GM12878 (cell line): ENCODE measurements around the gene HOXD13. TPM values are rescaled to one million over a fixed set of nuclear protein-coding genes. Genes with fewer than 3 reads are reported as not detected.

Source experiments
- ATAC-seq: fragments of 200-7000 bp; cut with Tn5 transposase; 3 replicates; pipeline ENCODE4 v1.9.1; 2020; ENCODE audit warnings: mild to moderate bottlenecking, moderate library complexity
- BruUV-seq: library from RNA; stranded (reverse); fragments of 400-500 nt; replicated peaks from 2 replicates; lab custom pipeline; 2021; lab: Mats Ljungman, UMichigan
- CTCF ChIA-PET: fragments of 300-600 bp; sonication (Branson Sonifier 250); formaldehyde crosslinking; extraction: SDS; loops from one replicate; lab custom pipeline; 2021; ENCODE audit warnings: inconsistent platforms; lab: Yijun Ruan, JAX
- POLR2A ChIA-PET: fragments of 350-600 bp; formaldehyde crosslinking; extraction: SDS; loops from one replicate; lab custom pipeline; 2021; ENCODE audit warnings: inconsistent platforms; lab: Charles Lee
- RAD21 ChIA-PET: fragments of 300-600 bp; sonication (Branson Sonifier 250); formaldehyde crosslinking; loops from one replicate; lab custom pipeline; 2023; ENCODE audit warnings: antibody characterized with exemption; ENCODE audit not compliant: unreplicated experiment; lab: Charles Lee
- SMC1A ChIA-PET: fragments of 300-600 bp; sonication (Branson Sonifier 250); formaldehyde crosslinking; loops from one replicate; lab custom pipeline; 2023; ENCODE audit not compliant: unreplicated experiment, uncharacterized antibody; lab: Charles Lee
- DNase-seq: peaks from one replicate; pipeline ENCODE4 v3.0.0-alpha.2; 2011; ENCODE audit warnings: low read depth, low spot score
- FAIRE-seq: peaks from 3 replicates; lab custom pipeline; 2011; peaks lifted over from hg19 to GRCh38; lab: Jason Lieb, UNC
- H2AFZ ChIP-seq: 2 replicates; pipeline ENCODE4 v1.6.0; 2011; ENCODE audit warnings: low read depth, low read length, control low read depth; ENCODE audit not compliant: control insufficient read depth
- H3K27ac ChIP-seq: 2 replicates; pipeline ENCODE4 v1.5.1; 2011; ENCODE audit warnings: control low read depth; ENCODE audit not compliant: control insufficient read depth, insufficient read depth
- H3K27me3 ChIP-seq, 2 experiments: replicated peaks in 1 of 2; 2 replicates each; pipeline versions ENCODE4 v1.6.0 to v1.6.1; 2011; ENCODE audit warnings: low read length in 1 of 2; ENCODE audit not compliant: control insufficient read depth in 2 of 2, insufficient read depth in 2 of 2
- H3K36me3 ChIP-seq, 2 experiments: 2 replicates each; pipeline ENCODE4 v1.5.1; 2011; ENCODE audit warnings: low read length in 1 of 2; ENCODE audit not compliant: control insufficient read depth in 2 of 2, insufficient read depth in 2 of 2
- H3K4me1 ChIP-seq: 2 replicates; pipeline ENCODE4 v1.6.1; 2011; ENCODE audit warnings: mild to moderate bottlenecking, low read length, moderate library complexity, mixed read lengths; ENCODE audit not compliant: control insufficient read depth, insufficient read depth
- H3K4me2 ChIP-seq: 2 replicates; pipeline ENCODE4 v1.6.0; 2011; ENCODE audit warnings: control low read depth; ENCODE audit not compliant: control insufficient read depth, insufficient read depth
- H3K4me3 ChIP-seq: fragments of 200-600 bp; sonication (generic); 2 replicates; pipeline ENCODE4 v1.5.1; 2016
- H3K79me2 ChIP-seq: 2 replicates; pipeline ENCODE4 v1.6.0; 2011; ENCODE audit warnings: low read length; ENCODE audit not compliant: control insufficient read depth, insufficient read depth
- H3K9ac ChIP-seq: 2 replicates; pipeline ENCODE4 v1.8.0; 2011; ENCODE audit warnings: low read length, control low read depth, mixed read lengths; ENCODE audit not compliant: control insufficient read depth, insufficient read depth
- H3K9me3 ChIP-seq: replicated peaks from 3 replicates; pipeline ENCODE4 v1.5.1; 2011; ENCODE audit warnings: mild to moderate bottlenecking, low read length; ENCODE audit not compliant: control insufficient read depth, insufficient read depth
- H4K20me1 ChIP-seq: 2 replicates; pipeline ENCODE4 v1.6.0; 2011; ENCODE audit not compliant: control insufficient read depth, insufficient read depth
- ATF7 ChIP-seq: fragments of 450-650 bp; IDR thresholded peaks from 2 replicates; pipeline ENCODE4 v1.6.1; 2016; ENCODE audit warnings: low read depth, mild to moderate bottlenecking
- IKZF1 ChIP-seq: fragments of 450-650 bp; conservative IDR thresholded peaks from 2 replicates; pipeline ENCODE4 v1.6.1; 2017; ENCODE audit warnings: antibody characterized with exemption, mild to moderate bottlenecking
- JUND ChIP-seq: IDR thresholded peaks from 2 replicates; pipeline ENCODE4 v1.6.1; 2012; ENCODE audit warnings: low read depth, mild to moderate bottlenecking, low read length, improper control_type of control experiment, moderate library complexity
- KLF5 ChIP-seq: fragments of 450-650 bp; IDR thresholded peaks from 2 replicates; pipeline ENCODE4 v1.6.1; 2014; ENCODE audit warnings: mild to moderate bottlenecking; ENCODE audit not compliant: partially characterized antibody
- LARP7 ChIP-seq: fragments of 450-650 bp; IDR thresholded peaks from 2 replicates; pipeline ENCODE4 v1.6.1; 2017; ENCODE audit warnings: mild to moderate bottlenecking
- PAX5 ChIP-seq: IDR thresholded peaks from 2 replicates; pipeline ENCODE4 v1.6.1; 2011; ENCODE audit warnings: low read depth, low read length, borderline replicate concordance
- PAX8 ChIP-seq: fragments of 450-650 bp; IDR thresholded peaks from 2 replicates; pipeline ENCODE4 v1.6.1; 2017; ENCODE audit warnings: mild to moderate bottlenecking, moderate library complexity
- PKNOX1 ChIP-seq: fragments of 450-650 bp; IDR thresholded peaks from 2 replicates; pipeline ENCODE4 v1.6.1; 2016; ENCODE audit warnings: mild to moderate bottlenecking
- RELB ChIP-seq: fragments of 450-650 bp; IDR thresholded peaks from 2 replicates; pipeline ENCODE4 v1.6.1; 2017; ENCODE audit warnings: low read depth, mild to moderate bottlenecking, moderate library complexity
- WGBS: methylation state at CpG from one replicate; pipeline ENCODE4 v1.1.6; 2016; ENCODE audit warnings: low lambda C conversion rate; ENCODE audit not compliant: insufficient replicate concordance, insufficient coverage; ENCODE audit errors: missing lambda C conversion rate; 5-methylcytosine and 5-hydroxymethylcytosine counted together
- in situ Hi-C: fragments of 300-500 bp; cut with MboI; formaldehyde crosslinking; loops from 9 replicates; pipeline ENCODE4 v1.14.3; 2018; ENCODE audit warnings: mixed read lengths
- intact Hi-C: fragments of 100-400 bp; cut with micrococcal nuclease; formaldehyde crosslinking; loops from one replicate; pipeline ENCODE4 v1.14.2; 2022; ENCODE audit not compliant: unreplicated experiment
- polyA plus RNA-seq, 11 experiments: library from polyadenylated mRNA; depleted of rRNA in 4 of 11; unstranded in 6 of 11; stranded (reverse) in 5 of 11; fragments of >200 nt; fragmentation: Nextera tagmentation in 4 of 11; fragmentation: Illumina TruSeq in 1 of 11; extraction: Ambion mirVana in 4 of 11; extraction: Trizol in 1 of 11; gene quantifications; 1 replicate in 1 of 11; 2 replicates in 10 of 11; pipeline versions ENCODE4 v1.2.1 to v1.2.3, GENCODE V29; 2011 to 2016; ENCODE audit warnings: inconsistent platforms in 2 of 11, missing spikeins in 2 of 11, low read depth in 1 of 11
- total RNA-seq, 4 experiments: library from RNA; depleted of rRNA in 3 of 4; stranded (reverse); fragments of >200 nt in 3 of 4; fragmentation: Illumina TruSeq in 1 of 4; extraction: Trizol in 1 of 4; gene quantifications; 2 replicates each; pipeline versions ENCODE4 v1.2.1 to v1.2.3, GENCODE V29; 2013 to 2021
- TF ChIP-seq, protein P1 (sequence below): IDR thresholded peaks from 2 replicates; pipeline ENCODE4 v1.6.1; 2011; ENCODE audit warnings: borderline replicate concordance, low read depth, mild to moderate bottlenecking, moderate library complexity, mixed read lengths, low read length; ENCODE audit not compliant: insufficient read depth; ENCODE audit errors: extremely low read length
- TF ChIP-seq, protein P2 (sequence below): fragments of 450-650 bp; IDR thresholded peaks from 2 replicates; pipeline ENCODE4 v1.6.1; 2017; ENCODE audit warnings: borderline replicate concordance

Gene HOXD13
- total and polyA plus RNA-seq, 10 of the 15 experiments (the other 5 are each of a cell fraction or from before 2014, with no cell fraction given), result not detected

DNA sequence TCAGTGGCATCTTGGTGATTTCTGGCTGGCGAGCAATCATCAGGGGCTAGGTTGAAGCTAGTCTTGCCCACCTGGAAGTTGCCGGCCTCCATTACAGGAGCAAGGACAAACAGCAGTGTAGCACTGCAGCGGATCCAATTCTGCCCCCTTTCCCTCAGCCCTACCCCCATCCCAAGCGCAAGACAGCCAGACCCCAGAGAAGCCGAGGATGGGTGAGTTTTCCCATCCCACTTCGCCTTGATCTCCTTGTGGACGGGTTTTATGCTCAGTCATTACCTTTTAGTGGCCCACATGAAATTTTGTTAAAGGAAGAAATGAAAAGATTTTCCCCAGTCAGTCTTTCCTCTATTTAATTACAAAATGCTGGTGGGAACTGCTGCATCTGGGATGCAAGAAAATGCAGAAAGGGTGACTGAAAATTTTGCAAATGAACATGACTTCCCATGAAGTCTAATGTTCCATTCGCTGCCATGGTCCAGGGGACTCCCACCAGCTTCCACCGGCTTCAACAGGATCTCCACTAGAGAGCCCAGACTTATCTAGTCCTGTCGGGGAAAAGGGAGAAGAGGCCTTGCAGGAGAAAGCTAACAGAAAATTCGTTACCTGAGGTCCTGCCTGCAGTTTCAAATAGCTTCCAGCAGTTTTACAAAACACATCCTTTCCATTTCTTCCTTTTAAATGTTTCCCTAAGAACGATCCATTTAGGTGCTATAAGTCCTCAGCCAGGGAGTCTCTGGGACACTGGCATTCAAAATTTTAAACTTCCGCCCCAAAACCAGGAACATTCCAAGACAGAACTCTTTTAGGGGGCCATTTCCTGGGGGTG, 28.1 kb downstream of the HOXD13 start:
- no peaks in the 10 kb centered on the region for H3K4me1 ChIP-seq
- no peak overlapping the region for H3K9ac ChIP-seq
- no peak overlapping the region for H3K4me3 ChIP-seq
- CTCF ChIA-PET, result interaction anchor here (0.6 to 1.4 kb wide), 5 partner anchors 10 to 531 kb away, joined by 3 to 7 read pairs (median 4); no protein-coding TSS in a partner anchor
- RAD21 ChIA-PET, result no interaction called here
- no TSS peak for BruUV-seq
- no peaks in the 10 kb centered on the region for H3K36me3 ChIP-seq
- no peaks in the 10 kb centered on the region for H4K20me1 ChIP-seq
- H2AFZ ChIP-seq, result no peak overlapping the region
- intact Hi-C loops, result no loop called here
- 23% methylated on average over 13 of the region's 13 CpGs for WGBS
- in situ Hi-C loops, result loop anchor here (10.0 kb wide), 1 partner anchor 704 kb away; no protein-coding TSS in a partner anchor
- peaks cover 1% of the 10 kb centered on the region; the same call in 1 of the 3 replicates for H3K9me3 ChIP-seq
- POLR2A ChIA-PET, result no interaction called here
- no peak overlapping the region for H3K27ac ChIP-seq
- peaks cover 7 to 37% of the 10 kb centered on the region in 2 experiments for H3K27me3 ChIP-seq
- no peak for TF ChIP-seq KLF5
- no peak for TF ChIP-seq ATF7
- TF ChIP-seq, protein P1, sequence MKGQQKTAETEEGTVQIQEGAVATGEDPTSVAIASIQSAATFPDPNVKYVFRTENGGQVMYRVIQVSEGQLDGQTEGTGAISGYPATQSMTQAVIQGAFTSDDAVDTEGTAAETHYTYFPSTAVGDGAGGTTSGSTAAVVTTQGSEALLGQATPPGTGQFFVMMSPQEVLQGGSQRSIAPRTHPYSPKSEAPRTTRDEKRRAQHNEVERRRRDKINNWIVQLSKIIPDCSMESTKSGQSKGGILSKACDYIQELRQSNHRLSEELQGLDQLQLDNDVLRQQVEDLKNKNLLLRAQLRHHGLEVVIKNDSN, result no peak
- TF ChIP-seq IKZF1, result no peak
- TF ChIP-seq LARP7, result no peak
- TF ChIP-seq, protein P2, sequence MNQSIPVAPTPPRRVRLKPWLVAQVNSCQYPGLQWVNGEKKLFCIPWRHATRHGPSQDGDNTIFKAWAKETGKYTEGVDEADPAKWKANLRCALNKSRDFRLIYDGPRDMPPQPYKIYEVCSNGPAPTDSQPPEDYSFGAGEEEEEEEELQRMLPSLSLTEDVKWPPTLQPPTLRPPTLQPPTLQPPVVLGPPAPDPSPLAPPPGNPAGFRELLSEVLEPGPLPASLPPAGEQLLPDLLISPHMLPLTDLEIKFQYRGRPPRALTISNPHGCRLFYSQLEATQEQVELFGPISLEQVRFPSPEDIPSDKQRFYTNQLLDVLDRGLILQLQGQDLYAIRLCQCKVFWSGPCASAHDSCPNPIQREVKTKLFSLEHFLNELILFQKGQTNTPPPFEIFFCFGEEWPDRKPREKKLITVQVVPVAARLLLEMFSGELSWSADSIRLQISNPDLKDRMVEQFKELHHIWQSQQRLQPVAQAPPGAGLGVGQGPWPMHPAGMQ, result no peak
- no peak for TF ChIP-seq RELB
- TF ChIP-seq JUND, result no peak
- no peak for TF ChIP-seq PAX8
- TF ChIP-seq PKNOX1, result no peak
- no peak for TF ChIP-seq PAX5
- DNase-seq (no peak), ATAC-seq (no peak), FAIRE-seq (no peak)
- H3K79me2 ChIP-seq, result no peaks in the 10 kb centered on the region
- no peak overlapping the region for H3K4me2 ChIP-seq
- SMC1A ChIA-PET, result no interaction called here
